Gastroesophageal sphincter (tissue), 3 donors: ENCODE data around the gene LAMA4.

Experiments
- CTCF ChIP-seq, 4 experiments: fragments of 200-600 bp in 2 of 4; fragments of 450-650 bp in 2 of 4; sonication (generic) in 1 of 4; IDR thresholded peaks; one replicate each; pipeline ENCODE4 v1.5.1; 2017 to 2019; ENCODE audit warnings: antibody characterized with exemption in 4 of 4, mild to moderate bottlenecking in 2 of 4, moderate library complexity in 2 of 4
- POLR2A ChIP-seq, 2 donors: fragments of 450-650 bp; IDR thresholded peaks; one replicate each; pipeline ENCODE4 v1.6.1; 2017; ENCODE audit warnings: antibody characterized with exemption in 2 of 2, mild to moderate bottlenecking in 2 of 2, moderate library complexity in 1 of 2
- POLR2AphosphoS5 ChIP-seq: sonication (generic); formaldehyde crosslinking; IDR thresholded peaks from one replicate; pipeline ENCODE4 v1.6.1; 2017; ENCODE audit warnings: antibody characterized with exemption

- TF ChIP-seq POLR2A (IDR thresholded peaks at IDR 0.05): no peak
- no peak for TF ChIP-seq POLR2AphosphoS5
- no peak for TF ChIP-seq CTCF (IDR thresholded peaks at IDR 0.05)
These were observed 43.8 kb upstream of the LAMA4 start for GRCh38 chr6:112298021-112298745.
